Measurements from ENCODE around the gene DCDC1.

DNA sequence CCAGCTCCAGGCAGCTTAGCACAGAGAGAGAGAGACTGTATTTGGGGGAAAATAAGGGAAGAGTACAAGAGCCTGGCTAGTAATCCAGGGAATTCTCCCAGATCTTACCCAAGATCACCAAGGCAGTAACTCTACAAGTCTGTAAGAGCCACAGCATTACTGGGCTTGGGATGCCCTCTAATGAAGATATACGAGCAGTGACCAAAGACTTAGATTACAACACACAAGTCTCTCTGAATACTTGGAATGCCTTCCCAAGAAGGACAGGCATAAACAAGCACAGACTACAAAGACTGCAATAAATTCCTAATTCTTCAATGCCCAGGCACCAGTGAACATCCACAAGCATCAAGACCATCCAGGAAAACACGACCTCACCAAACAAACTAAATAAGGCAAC lies 17.8 kb upstream of the DCDC1 start:
- TF ChIP-seq POLR2A (IDR thresholded peaks at IDR 0.05) = no peak
- TF ChIP-seq, protein P1, sequence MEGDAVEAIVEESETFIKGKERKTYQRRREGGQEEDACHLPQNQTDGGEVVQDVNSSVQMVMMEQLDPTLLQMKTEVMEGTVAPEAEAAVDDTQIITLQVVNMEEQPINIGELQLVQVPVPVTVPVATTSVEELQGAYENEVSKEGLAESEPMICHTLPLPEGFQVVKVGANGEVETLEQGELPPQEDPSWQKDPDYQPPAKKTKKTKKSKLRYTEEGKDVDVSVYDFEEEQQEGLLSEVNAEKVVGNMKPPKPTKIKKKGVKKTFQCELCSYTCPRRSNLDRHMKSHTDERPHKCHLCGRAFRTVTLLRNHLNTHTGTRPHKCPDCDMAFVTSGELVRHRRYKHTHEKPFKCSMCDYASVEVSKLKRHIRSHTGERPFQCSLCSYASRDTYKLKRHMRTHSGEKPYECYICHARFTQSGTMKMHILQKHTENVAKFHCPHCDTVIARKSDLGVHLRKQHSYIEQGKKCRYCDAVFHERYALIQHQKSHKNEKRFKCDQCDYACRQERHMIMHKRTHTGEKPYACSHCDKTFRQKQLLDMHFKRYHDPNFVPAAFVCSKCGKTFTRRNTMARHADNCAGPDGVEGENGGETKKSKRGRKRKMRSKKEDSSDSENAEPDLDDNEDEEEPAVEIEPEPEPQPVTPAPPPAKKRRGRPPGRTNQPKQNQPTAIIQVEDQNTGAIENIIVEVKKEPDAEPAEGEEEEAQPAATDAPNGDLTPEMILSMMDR (IDR thresholded peaks at IDR 0.05) = no peak
